Measurements from ENCODE around the gene MIGA2. TPM values are rescaled to one million over a fixed set of nuclear protein-coding genes. Genes with fewer than 3 reads are reported as not detected.

The MIGA2 gene
- total and polyA plus RNA-seq, 2 donors (not counting 1 experiment from before 2014, with no cell fraction given) = 62.1 to 78.1 TPM

GRCh38 chr9:129076640-129077037 lies 40.2 kb downstream of the MIGA2 start:
- DNase-seq (no peak), ATAC-seq (ENCODE audit: low read depth) (no peak)
- Histone ChIP-seq H3K4me1 (ENCODE audit: control insufficient read depth in 2 of 2, insufficient read depth in 2 of 2, low read length in 2 of 2) (peaks cover 8 to 12% of the 10 kb centered on the region in 2 donors), H3K4me2 (replicated peaks; ENCODE audit: low read depth, low read length, poor library complexity, severe bottlenecking) (no peak overlapping the region), H4K20me1 (ENCODE audit: control insufficient read depth, insufficient read depth, low read length, poor library complexity, severe bottlenecking) (no peaks in the 10 kb centered on the region), H3K9me3 (ENCODE audit: control extremely low read depth in 1 of 3, control insufficient read depth in 2 of 3, insufficient read depth in 1 of 3, low read length in 2 of 3) (no peaks in the 10 kb centered on the region), H2AFZ (ENCODE audit: insufficient read depth, low read depth, low read length, poor library complexity, severe bottlenecking) (no peak overlapping the region), H3K9ac (ENCODE audit: low read length) (no peak overlapping the region), H3K36me3 (replicated peaks in 1 of 2; ENCODE audit: control extremely low read depth in 1 of 2, control insufficient read depth in 1 of 2, extremely low read depth in 1 of 2, insufficient read depth in 2 of 2, low read length in 1 of 2) (no peaks in the 10 kb centered on the region), H3K79me2 (ENCODE audit: control insufficient read depth, insufficient read depth, low read length) (peaks cover 7% of the 10 kb centered on the region), H3K27me3 (replicated peaks in 1 of 4; ENCODE audit: control extremely low read depth in 1 of 4, control insufficient read depth in 3 of 4, insufficient read depth in 4 of 4, low read length in 3 of 4) (no peaks in the 10 kb centered on the region), H3K4me3 (ENCODE audit: control extremely low read depth in 1 of 5, extremely low read depth in 1 of 5, insufficient read depth in 1 of 5, low read depth in 2 of 5, low read length in 4 of 5) (no peak overlapping the region), H3K27ac (ENCODE audit: low read length in 2 of 2) (no peak overlapping the region)
- 99% methylated on average over 7 of the region's 11 CpGs for WGBS (ENCODE audit: insufficient coverage)
- TF ChIP-seq EZH2 (IDR thresholded peaks at IDR 0.05; ENCODE audit: borderline replicate concordance, insufficient read depth, low read depth, low read length, poor library complexity, severe bottlenecking) (no peak), CTCF (IDR thresholded peaks at IDR 0.05) (no peak)
- intact Hi-C loops (cut with micrococcal nuclease) = no loop called here
- Mint-ChIP-seq H3K27ac (no peak overlapping the region), H3K4me1 (peaks cover 16% of the 10 kb centered on the region), H3K9me3 (ENCODE audit: insufficient read depth) (no peaks in the 10 kb centered on the region), H3K27me3 (no peaks in the 10 kb centered on the region), H3K4me3 (no peak overlapping the region)
- CTCF ChIA-PET = interaction anchor here (1.1 kb wide), 1 partner anchor 66 kb away, joined by 3 read pairs; no protein-coding TSS in a partner anchor
- POLR2A ChIA-PET = interaction anchor here (0.6 kb wide), 1 partner anchor 1197 kb away, joined by 3 read pairs; no protein-coding TSS in a partner anchor

DNA sequence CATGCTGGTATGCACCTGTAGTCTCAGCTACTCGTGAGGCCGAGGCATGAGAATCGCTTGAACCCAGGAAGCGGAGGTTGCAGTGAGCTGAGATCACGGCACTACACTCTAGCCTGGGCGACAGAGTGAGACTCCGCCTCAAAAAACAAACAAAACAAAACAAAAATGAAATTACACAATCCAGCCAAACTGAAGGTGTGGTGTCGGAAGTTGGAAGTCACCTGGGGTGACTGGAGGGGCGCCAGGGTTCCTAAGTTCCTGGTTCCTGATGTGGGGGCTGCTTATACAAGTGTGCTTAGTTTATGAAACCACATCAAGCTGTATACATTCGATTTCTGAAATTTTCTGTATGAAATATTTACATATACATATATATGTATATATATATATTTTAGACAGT lies 40.8 kb downstream of the MIGA2 start:
- H3K36me3 ChIP-seq (replicated peaks in 1 of 2; ENCODE audit: control extremely low read depth in 1 of 2, control insufficient read depth in 1 of 2, extremely low read depth in 1 of 2, insufficient read depth in 2 of 2, low read length in 1 of 2) = no peaks in the 10 kb centered on the region
- no peak overlapping the region for H3K4me3 Mint-ChIP-seq
- WGBS (ENCODE audit: insufficient coverage) = 98% methylated on average over 5 of the region's 10 CpGs
- POLR2A ChIA-PET = no interaction called here
- no peak overlapping the region for H2AFZ ChIP-seq (ENCODE audit: insufficient read depth, low read depth, low read length, poor library complexity, severe bottlenecking)
- H3K9me3 ChIP-seq (ENCODE audit: control extremely low read depth in 1 of 3, control insufficient read depth in 2 of 3, insufficient read depth in 1 of 3, low read length in 2 of 3) = no peaks in the 10 kb centered on the region
- peaks cover 18% of the 10 kb centered on the region for H3K4me1 Mint-ChIP-seq
- no peak overlapping the region for H3K9ac ChIP-seq (ENCODE audit: low read length)
- intact Hi-C loops (cut with micrococcal nuclease) = no loop called here
- no peaks in the 10 kb centered on the region for H3K27me3 ChIP-seq (replicated peaks in 1 of 4; ENCODE audit: control extremely low read depth in 1 of 4, control insufficient read depth in 3 of 4, insufficient read depth in 4 of 4, low read length in 3 of 4)
- no peak overlapping the region for H3K4me3 ChIP-seq (ENCODE audit: control extremely low read depth in 1 of 5, extremely low read depth in 1 of 5, insufficient read depth in 1 of 5, low read depth in 2 of 5, low read length in 4 of 5)
- no peaks in the 10 kb centered on the region for H4K20me1 ChIP-seq (ENCODE audit: control insufficient read depth, insufficient read depth, low read length, poor library complexity, severe bottlenecking)
- H3K79me2 ChIP-seq (ENCODE audit: control insufficient read depth, insufficient read depth, low read length) = peaks cover 13% of the 10 kb centered on the region
- no peak overlapping the region for H3K27ac Mint-ChIP-seq
- no peaks in the 10 kb centered on the region for H3K27me3 Mint-ChIP-seq
- peaks cover 14 to 15% of the 10 kb centered on the region in 2 donors for H3K4me1 ChIP-seq (ENCODE audit: control insufficient read depth in 2 of 2, insufficient read depth in 2 of 2, low read length in 2 of 2)
- no peak overlapping the region for H3K27ac ChIP-seq (ENCODE audit: low read length in 2 of 2)
- CTCF ChIA-PET = no interaction called here
- no peak for TF ChIP-seq CTCF (IDR thresholded peaks at IDR 0.05)
- no peak overlapping the region for H3K4me2 ChIP-seq (replicated peaks; ENCODE audit: low read depth, low read length, poor library complexity, severe bottlenecking)
- ATAC-seq (ENCODE audit: low read depth) = no peak
- DNase-seq = no peak
- no peaks in the 10 kb centered on the region for H3K9me3 Mint-ChIP-seq (ENCODE audit: insufficient read depth)

Data from B cell (primary cell).